GM12865 (cell line): Measurements from ENCODE around the gene ATRNL1.
"Not testable (repeated sequence)": the region's sequence is repeated elsewhere in the genome, so short reads cannot be mapped to it uniquely, and the experiment has no call there.

ENCODE experiments used
- DNase-seq: peaks from one replicate; pipeline ENCODE4 v3.0.0; 2010; ENCODE audit warnings: low read depth
- H3K4me3 ChIP-seq: 2 replicates; pipeline ENCODE4 v1.5.1; 2011; ENCODE audit warnings: mild to moderate bottlenecking, low read depth, low read length, control low read depth
- TF ChIP-seq, protein P1 (sequence below): IDR thresholded peaks from 2 replicates; pipeline ENCODE4 v1.5.1; 2011; ENCODE audit warnings: low read length, control low read depth, low read depth, inconsistent platforms; ENCODE audit not compliant: insufficient read depth; ENCODE audit errors: missing control alignments

The ATRNL1 gene

GRCh38 chr10:115095758-115096157, 2.6 kb downstream of the ATRNL1 start:
- no peak for DNase-seq
- TF ChIP-seq, protein P1, sequence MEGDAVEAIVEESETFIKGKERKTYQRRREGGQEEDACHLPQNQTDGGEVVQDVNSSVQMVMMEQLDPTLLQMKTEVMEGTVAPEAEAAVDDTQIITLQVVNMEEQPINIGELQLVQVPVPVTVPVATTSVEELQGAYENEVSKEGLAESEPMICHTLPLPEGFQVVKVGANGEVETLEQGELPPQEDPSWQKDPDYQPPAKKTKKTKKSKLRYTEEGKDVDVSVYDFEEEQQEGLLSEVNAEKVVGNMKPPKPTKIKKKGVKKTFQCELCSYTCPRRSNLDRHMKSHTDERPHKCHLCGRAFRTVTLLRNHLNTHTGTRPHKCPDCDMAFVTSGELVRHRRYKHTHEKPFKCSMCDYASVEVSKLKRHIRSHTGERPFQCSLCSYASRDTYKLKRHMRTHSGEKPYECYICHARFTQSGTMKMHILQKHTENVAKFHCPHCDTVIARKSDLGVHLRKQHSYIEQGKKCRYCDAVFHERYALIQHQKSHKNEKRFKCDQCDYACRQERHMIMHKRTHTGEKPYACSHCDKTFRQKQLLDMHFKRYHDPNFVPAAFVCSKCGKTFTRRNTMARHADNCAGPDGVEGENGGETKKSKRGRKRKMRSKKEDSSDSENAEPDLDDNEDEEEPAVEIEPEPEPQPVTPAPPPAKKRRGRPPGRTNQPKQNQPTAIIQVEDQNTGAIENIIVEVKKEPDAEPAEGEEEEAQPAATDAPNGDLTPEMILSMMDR, result no peak

GRCh38 chr10:115103700-115104099, 10.5 kb downstream of the ATRNL1 start:
- TF ChIP-seq, protein P1, result no peak
- no peak overlapping the region for H3K4me3 ChIP-seq
- no peak for DNase-seq

More at GRCh38 chr10:115095758-115096157, 2.6 kb downstream of the ATRNL1 start:
- no peak overlapping the region for H3K4me3 ChIP-seq

DNA sequence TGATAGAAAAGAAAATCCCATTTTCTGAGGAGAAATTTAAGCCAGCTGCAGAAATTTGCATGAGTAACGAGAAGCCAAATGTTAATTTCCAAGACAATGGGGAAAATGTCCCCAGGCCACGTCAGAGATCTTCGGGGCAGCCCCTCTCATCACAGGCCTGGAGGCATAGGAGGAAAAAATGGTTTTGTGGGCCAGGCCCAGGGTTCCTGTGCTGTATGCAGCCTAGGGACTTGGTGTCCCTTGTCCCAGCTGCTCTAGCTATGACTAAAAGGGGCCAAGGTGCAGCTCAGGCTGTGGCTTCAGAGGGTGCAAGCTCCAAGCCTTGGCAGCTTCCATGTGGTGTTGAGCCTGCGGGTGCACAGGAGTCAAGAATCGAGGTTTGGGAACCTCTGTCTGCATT, 12.2 kb downstream of the ATRNL1 start:
- not testable (repeated sequence) for H3K4me3 ChIP-seq, DNase-seq

GRCh38 chr10:115107830-115108229, 14.7 kb downstream of the ATRNL1 start:
- H3K4me3 ChIP-seq, result no peak overlapping the region
- TF ChIP-seq, protein P1, result no peak
- no peak for DNase-seq

GRCh38 chr10:115117301-115117700, 24.1 kb downstream of the ATRNL1 start:
- no peak for DNase-seq
- no peak overlapping the region for H3K4me3 ChIP-seq
- TF ChIP-seq, protein P1, result no peak

DNA sequence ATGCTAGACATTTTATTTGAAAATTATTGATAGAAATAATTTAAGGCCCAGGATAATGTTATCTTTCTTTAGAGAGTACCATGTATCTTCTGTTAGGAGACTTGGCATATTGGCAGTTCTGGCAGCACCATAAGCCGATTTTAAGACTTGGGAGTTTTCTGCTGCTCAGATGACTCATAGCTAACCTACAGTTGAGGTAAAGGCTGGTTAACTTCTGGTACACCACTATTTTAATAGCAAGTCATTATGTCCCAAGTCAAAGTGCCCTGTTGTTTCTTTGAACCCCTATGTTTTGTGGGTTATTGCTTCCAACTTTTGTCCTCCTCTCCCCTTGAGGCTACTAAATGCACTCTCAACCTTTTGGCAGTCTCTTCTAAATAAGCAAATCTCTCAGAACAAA, 25.2 kb downstream of the ATRNL1 start:
- TF ChIP-seq, protein P1, result no peak
- peak; percentile 52 for DNase-seq
- no peak overlapping the region for H3K4me3 ChIP-seq

GRCh38 chr10:115125505-115125904, 32.3 kb downstream of the ATRNL1 start:
- no peak overlapping the region for H3K4me3 ChIP-seq
- DNase-seq, result peak; percentile 32
- TF ChIP-seq, protein P1, result no peak
